Left ventricle myocardium superior (tissue), 1 donor: ENCODE data around the gene ZFP64. TPM values are rescaled to one million over a fixed set of nuclear protein-coding genes. Genes with fewer than 3 reads are reported as not detected.

ENCODE experiments used
- ATAC-seq: fragments of 200-7000 bp; cut with Tn5 transposase; one replicate; pipeline ENCODE4 v1.9.1; 2020; ENCODE audit warnings: mild to moderate bottlenecking, moderate library complexity
- DNase-seq: peaks from one replicate; pipeline ENCODE4 v3.0.0-alpha.2; 2020
- intact Hi-C: fragments of 100-400 bp; cut with micrococcal nuclease; formaldehyde crosslinking; loops from one replicate; pipeline ENCODE4 v1.11.0; 2022
- total RNA-seq: library from RNA; stranded (reverse); fragmentation: NEBNext Ultra II Directional; extraction: Animal tissue kit (Norgen Biotek cat#: 25700); gene quantifications from one replicate; pipeline ENCODE4 v1.2.1, GENCODE V29; 2021
- donor health status: DM: no; HTN: yes; CAD: no; lungs with severe emphysema.

ZFP64 gene
- total RNA-seq, 1 donor from 2014 or later: 9.3 TPM

GRCh38 chr20:52124821-52125220, 66.8 kb downstream of the ZFP64 start:
- intact Hi-C loops: no loop called here
- DNase-seq: no peak
- no peak for ATAC-seq

- DNase-seq: no peak
- intact Hi-C loops: no loop called here
- ATAC-seq: no peak
These were observed 72.9 kb downstream of the ZFP64 start for GRCh38 chr20:52118696-52119095.

- no peak for DNase-seq
- intact Hi-C loops: no loop called here
- ATAC-seq: no peak
These were observed 73.5 kb downstream of the ZFP64 start for GRCh38 chr20:52118016-52118623.

- intact Hi-C loops: no loop called here
- no peak for ATAC-seq
- DNase-seq: no peak
These were observed 81.1 kb downstream of the ZFP64 start for GRCh38 chr20:52110456-52110855.

- DNase-seq: no peak
- peak; percentile 32 for ATAC-seq
These were observed 85.8 kb downstream of the ZFP64 start for GRCh38 chr20:52105442-52106422.

GRCh38 chr20:52104546-52105441, 86.8 kb downstream of the ZFP64 start:
- ATAC-seq (no peak), DNase-seq (peak; percentile 32)
- intact Hi-C loops: no loop called here

More at GRCh38 chr20:52105442-52106422, 85.8 kb downstream of the ZFP64 start:
- intact Hi-C loops: no loop called here

- ATAC-seq (no peak), DNase-seq (no peak)
- intact Hi-C loops: no loop called here
These were observed 87.5 kb downstream of the ZFP64 start for GRCh38 chr20:52103913-52104545.

GRCh38 chr20:52103335-52103912, 88.2 kb downstream of the ZFP64 start:
- intact Hi-C loops: no loop called here
- no peak for DNase-seq
- ATAC-seq: no peak

- DNase-seq (no peak), ATAC-seq (no peak)
- intact Hi-C loops: no loop called here
These were observed 89.0 kb downstream of the ZFP64 start for GRCh38 chr20:52102559-52102958.

GRCh38 chr20:52102126-52102525, 89.5 kb downstream of the ZFP64 start:
- ATAC-seq (no peak), DNase-seq (no peak)
- intact Hi-C loops: no loop called here
